GM12878 (cell line): ENCODE measurements around the gene SEC22C.

Experiments
- FOXM1 ChIP-seq: IDR thresholded peaks from 2 replicates; pipeline ENCODE4 v1.6.1; 2012; ENCODE audit warnings: low read depth, mild to moderate bottlenecking, inconsistent platforms, low read length, moderate library complexity
- NFIC ChIP-seq: IDR thresholded peaks from 2 replicates; pipeline ENCODE4 v1.6.1; 2012; ENCODE audit warnings: low read depth, mild to moderate bottlenecking, inconsistent platforms, low read length, moderate library complexity
- NFYA ChIP-seq: IDR thresholded peaks from 2 replicates; pipeline ENCODE4 v1.6.1; 2011; ENCODE audit warnings: low read depth, mild to moderate bottlenecking, low read length, improper control_type of control experiment, borderline replicate concordance
- NR2F1 ChIP-seq: fragments of 450-650 bp; conservative IDR thresholded peaks from 2 replicates; pipeline ENCODE4 v1.6.1; 2017; ENCODE audit warnings: mild to moderate bottlenecking
- POLR2A ChIP-seq: IDR thresholded peaks from 2 replicates; pipeline ENCODE4 v1.6.1; 2011; ENCODE audit warnings: low read depth, mild to moderate bottlenecking, low read length
- POLR2AphosphoS5 ChIP-seq: IDR thresholded peaks from 2 replicates; pipeline ENCODE4 v1.6.1; 2011; ENCODE audit warnings: mild to moderate bottlenecking, low read length, inconsistent platforms
- SRF ChIP-seq, 2 experiments: IDR thresholded peaks; 2 replicates each; pipeline ENCODE4 v1.6.1; 2011; ENCODE audit warnings: low read depth in 2 of 2, low read length in 2 of 2, mild to moderate bottlenecking in 1 of 2, moderate library complexity in 1 of 2
- STAT1 ChIP-seq: fragments of 450-650 bp; conservative IDR thresholded peaks from 2 replicates; pipeline ENCODE4 v1.6.1; 2014; ENCODE audit warnings: antibody characterized with exemption, mild to moderate bottlenecking
- TAF1 ChIP-seq: IDR thresholded peaks from 2 replicates; pipeline ENCODE4 v1.6.1; 2011; ENCODE audit warnings: mild to moderate bottlenecking, low read depth, low read length, borderline replicate concordance
- ZBED1 ChIP-seq: IDR thresholded peaks from 2 replicates; pipeline ENCODE4 v1.6.1; 2016; ENCODE audit warnings: borderline replicate concordance
- ZNF24 ChIP-seq: fragments of 450-650 bp; IDR thresholded peaks from 2 replicates; pipeline ENCODE4 v1.6.1; 2017; ENCODE audit warnings: antibody characterized with exemption, mild to moderate bottlenecking
- ZNF384 ChIP-seq: IDR thresholded peaks from 2 replicates; pipeline ENCODE4 v1.6.1; 2012; ENCODE audit warnings: low read depth, mild to moderate bottlenecking, low read length, improper control_type of control experiment, borderline replicate concordance
- TF ChIP-seq, protein P1 (sequence below), 3 experiments: IDR thresholded peaks in 2 of 3; conservative IDR thresholded peaks in 1 of 3; 2 replicates each; pipeline ENCODE4 v1.5.1; 2011; ENCODE audit warnings: low read depth in 3 of 3, low read length in 3 of 3, mild to moderate bottlenecking in 3 of 3, control low read depth in 2 of 3, moderate library complexity in 2 of 3, inconsistent platforms in 1 of 3, mixed read lengths in 1 of 3; ENCODE audit not compliant: control insufficient read depth in 2 of 3, insufficient read depth in 1 of 3; ENCODE audit errors: extremely low read depth in 1 of 3
- TF ChIP-seq, protein P2 (sequence below): fragments of 450-650 bp; IDR thresholded peaks from 2 replicates; pipeline ENCODE4 v1.6.1; 2017; ENCODE audit warnings: mild to moderate bottlenecking, moderate library complexity

DNA sequence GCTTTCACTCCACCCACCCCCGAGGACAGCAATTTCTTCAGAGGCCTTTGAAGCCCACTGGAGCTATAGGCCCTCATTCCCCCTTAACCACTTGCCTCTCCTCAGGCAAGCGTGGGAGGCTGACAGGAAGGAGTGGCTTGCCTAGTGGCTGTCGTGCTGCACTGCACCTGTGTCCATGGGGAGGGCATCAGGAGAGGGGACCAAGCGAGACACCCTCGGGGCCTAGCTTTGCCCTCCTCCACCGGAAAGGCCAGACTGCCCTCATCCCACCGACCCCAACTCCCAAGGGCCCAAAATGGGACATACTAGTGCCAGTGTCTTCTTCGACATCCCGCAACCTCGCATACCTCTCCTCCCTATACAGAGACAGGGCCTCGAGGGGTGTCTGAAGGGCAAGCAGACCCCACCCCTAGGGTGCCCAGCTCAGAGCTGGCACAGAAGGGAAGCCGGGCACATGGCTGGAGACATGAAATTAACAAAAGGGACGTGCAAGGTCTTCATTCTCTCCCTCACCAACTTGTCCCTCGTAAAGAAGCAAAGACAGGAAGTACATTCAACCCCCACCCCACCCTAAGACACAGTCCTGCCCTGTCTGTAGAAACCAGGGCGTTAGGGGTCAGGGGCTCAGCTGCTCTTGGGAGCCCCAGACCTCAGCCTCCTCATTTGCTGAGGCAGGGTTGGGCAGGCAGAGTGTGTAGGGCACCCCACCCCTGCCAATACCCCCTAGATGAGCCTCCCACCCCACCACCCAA is 55.0 kb downstream of the SEC22C start:
- no peak for TF ChIP-seq NFIC
- no peak for TF ChIP-seq TAF1
- no peak for TF ChIP-seq POLR2A
- no peak for TF ChIP-seq POLR2AphosphoS5
- TF ChIP-seq ZNF384, result no peak
- TF ChIP-seq STAT1, result no peak
- no peak for TF ChIP-seq ZBED1
- TF ChIP-seq NR2F1, result no peak
- no peak for TF ChIP-seq NFYA
- TF ChIP-seq SRF (IDR thresholded peaks at IDR 0.05; ENCODE audit: low read depth in 2 of 2, low read length in 2 of 2), result no peak
- TF ChIP-seq, protein P1, sequence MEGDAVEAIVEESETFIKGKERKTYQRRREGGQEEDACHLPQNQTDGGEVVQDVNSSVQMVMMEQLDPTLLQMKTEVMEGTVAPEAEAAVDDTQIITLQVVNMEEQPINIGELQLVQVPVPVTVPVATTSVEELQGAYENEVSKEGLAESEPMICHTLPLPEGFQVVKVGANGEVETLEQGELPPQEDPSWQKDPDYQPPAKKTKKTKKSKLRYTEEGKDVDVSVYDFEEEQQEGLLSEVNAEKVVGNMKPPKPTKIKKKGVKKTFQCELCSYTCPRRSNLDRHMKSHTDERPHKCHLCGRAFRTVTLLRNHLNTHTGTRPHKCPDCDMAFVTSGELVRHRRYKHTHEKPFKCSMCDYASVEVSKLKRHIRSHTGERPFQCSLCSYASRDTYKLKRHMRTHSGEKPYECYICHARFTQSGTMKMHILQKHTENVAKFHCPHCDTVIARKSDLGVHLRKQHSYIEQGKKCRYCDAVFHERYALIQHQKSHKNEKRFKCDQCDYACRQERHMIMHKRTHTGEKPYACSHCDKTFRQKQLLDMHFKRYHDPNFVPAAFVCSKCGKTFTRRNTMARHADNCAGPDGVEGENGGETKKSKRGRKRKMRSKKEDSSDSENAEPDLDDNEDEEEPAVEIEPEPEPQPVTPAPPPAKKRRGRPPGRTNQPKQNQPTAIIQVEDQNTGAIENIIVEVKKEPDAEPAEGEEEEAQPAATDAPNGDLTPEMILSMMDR (IDR thresholded peaks at IDR 0.05 in 2 of 3, conservative IDR thresholded peaks at IDR 0.05 in 1 of 3; ENCODE audit: control insufficient read depth in 2 of 3, extremely low read depth in 1 of 3, insufficient read depth in 1 of 3, low read depth in 3 of 3, low read length in 3 of 3), result peak in 1 of 3 experiments; percentile 20; a peak in 1 of 6 replicates
- no peak for TF ChIP-seq FOXM1
- TF ChIP-seq, protein P2, sequence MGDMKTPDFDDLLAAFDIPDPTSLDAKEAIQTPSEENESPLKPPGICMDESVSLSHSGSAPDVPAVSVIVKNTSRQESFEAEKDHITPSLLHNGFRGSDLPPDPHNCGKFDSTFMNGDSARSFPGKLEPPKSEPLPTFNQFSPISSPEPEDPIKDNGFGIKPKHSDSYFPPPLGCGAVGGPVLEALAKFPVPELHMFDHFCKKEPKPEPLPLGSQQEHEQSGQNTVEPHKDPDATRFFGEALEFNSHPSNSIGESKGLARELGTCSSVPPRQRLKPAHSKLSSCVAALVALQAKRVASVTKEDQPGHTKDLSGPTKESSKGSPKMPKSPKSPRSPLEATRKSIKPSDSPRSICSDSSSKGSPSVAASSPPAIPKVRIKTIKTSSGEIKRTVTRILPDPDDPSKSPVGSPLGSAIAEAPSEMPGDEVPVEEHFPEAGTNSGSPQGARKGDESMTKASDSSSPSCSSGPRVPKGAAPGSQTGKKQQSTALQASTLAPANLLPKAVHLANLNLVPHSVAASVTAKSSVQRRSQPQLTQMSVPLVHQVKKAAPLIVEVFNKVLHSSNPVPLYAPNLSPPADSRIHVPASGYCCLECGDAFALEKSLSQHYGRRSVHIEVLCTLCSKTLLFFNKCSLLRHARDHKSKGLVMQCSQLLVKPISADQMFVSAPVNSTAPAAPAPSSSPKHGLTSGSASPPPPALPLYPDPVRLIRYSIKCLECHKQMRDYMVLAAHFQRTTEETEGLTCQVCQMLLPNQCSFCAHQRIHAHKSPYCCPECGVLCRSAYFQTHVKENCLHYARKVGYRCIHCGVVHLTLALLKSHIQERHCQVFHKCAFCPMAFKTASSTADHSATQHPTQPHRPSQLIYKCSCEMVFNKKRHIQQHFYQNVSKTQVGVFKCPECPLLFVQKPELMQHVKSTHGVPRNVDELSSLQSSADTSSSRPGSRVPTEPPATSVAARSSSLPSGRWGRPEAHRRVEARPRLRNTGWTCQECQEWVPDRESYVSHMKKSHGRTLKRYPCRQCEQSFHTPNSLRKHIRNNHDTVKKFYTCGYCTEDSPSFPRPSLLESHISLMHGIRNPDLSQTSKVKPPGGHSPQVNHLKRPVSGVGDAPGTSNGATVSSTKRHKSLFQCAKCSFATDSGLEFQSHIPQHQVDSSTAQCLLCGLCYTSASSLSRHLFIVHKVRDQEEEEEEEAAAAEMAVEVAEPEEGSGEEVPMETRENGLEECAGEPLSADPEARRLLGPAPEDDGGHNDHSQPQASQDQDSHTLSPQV, result no peak
- TF ChIP-seq ZNF24, result no peak
